Cortex of kidney (tissue), 1 donor: Measurements from ENCODE around the gene OR2F1.

Experiments used
- DNase-seq: peaks from one replicate; lab custom pipeline; 2025; lab: John Stamatoyannopoulos, UW

The OR2F1 gene

DNA sequence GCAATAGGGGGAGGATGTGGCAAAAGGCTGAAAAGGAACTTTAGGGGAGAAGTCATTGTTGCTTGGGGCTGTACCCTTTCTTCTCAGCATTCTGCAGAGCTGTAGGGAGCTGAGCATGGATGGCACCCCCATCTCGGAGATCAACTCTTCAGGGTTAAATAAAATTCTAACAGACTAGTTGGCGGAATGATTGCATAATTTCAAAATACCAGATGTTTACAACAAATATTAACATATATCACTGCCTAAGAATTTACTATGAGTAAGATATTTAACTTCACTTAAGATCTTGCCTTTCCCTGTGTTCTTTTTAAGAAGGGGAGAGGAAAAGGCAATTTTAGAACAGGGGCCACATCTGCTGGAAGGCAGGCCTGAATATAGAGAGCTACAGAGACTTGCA, 509 bp upstream of the OR2F1 start:
- no peak for DNase-seq

GRCh38 chr7:143958781-143959180, 4.1 kb downstream of the OR2F1 start:
- no peak for DNase-seq

DNA sequence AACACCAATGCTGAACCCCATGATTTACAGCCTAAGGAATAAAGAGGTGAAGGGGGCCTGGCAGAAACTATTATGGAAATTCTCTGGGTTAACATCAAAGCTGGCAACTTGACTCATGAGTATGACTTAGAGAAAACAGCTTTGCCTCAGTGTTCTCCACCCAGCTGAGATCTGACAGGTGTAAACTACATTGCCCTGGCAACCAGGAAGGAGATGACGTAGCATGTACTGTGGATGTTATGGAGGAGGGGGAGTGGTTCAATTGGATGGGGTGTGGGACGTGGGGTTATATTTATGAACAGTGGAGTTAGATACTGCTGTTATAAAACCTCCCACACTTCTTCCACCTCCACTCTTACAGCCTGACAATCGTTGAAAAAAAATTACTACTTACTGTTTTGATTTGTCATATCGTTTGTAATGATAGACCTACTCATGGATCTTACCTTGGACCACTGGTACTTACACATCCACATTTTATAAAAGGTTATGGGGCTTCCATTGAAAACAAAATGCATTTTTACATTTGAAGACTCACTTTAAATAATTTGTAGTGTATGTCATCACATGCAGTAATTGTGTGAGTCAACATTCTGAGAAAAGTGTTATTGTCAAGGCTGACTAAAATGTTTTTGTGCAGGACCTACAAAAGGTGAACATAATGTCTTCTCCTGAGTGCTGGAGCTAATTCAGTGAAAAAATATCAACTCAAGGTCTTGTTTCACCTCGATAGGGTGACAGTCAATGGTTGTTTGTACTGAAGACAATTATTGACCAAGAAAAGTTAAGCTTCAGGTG, 6.4 kb downstream of the OR2F1 start:
- no peak for DNase-seq

DNA sequence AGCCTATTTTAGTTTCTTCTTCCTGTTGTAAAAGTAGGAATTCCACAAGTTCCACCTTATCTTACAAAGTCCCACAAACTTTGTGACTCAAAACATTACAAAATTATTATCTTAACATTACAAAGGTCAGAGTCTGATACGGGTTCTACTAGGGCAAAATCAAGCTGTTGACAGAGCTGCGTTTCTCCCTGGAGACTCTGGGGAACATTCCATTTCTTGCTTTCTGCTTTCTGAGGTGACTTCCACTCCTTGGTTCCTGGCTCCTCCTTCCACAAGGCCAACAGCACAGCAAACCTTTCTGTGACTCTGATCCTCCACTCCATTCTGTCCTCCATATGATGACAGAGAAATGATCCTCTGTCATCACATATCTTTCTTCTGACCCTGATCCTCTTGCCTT, 10.6 kb downstream of the OR2F1 start:
- no peak for DNase-seq

DNA sequence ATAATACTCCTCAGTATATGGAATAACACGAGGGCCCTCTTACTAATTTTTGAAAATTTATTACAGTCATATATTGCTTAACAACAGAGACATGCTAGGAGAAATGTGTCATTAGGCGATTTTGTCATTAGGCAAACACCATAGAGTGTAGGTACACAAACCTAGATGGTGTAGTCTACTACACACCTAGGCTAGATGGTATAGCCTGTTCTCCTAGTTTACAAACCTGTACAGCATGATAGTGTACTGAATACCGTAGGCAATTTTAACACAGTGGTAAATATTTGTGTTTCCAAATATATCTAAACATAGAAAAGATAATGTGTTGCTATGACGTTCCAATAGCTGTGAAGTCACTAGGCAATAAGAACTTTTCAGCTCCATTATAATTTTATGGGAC, 12.8 kb downstream of the OR2F1 start:
- no peak for DNase-seq

- no peak for DNase-seq
Measured at GRCh38 chr7:143973870-143974416, 19.3 kb downstream of the OR2F1 start.

- no peak for DNase-seq
Measured at GRCh38 chr7:143974459-143974858, 19.8 kb downstream of the OR2F1 start.

- no peak for DNase-seq
Measured at GRCh38 chr7:143975617-143976016, 21.0 kb downstream of the OR2F1 start.

DNA sequence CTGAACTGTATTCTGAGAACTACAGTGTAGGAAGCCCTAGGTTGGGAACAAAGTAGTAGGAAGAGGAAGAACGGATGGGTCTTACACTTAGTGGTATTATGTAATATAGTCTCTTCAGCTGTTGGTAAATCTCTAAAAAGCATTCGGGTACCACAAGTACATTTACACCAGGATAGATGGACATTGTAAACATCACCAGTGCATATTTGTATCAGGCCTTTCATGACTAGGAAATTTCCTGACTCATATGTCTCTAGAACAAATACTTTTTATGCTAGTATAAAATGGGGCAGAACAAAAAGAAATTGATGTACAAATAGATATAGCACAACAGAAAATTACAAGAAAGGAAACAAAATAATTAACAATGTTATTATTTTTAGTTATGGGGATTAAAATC, 23.9 kb downstream of the OR2F1 start:
- DNase-seq, result no peak

DNA sequence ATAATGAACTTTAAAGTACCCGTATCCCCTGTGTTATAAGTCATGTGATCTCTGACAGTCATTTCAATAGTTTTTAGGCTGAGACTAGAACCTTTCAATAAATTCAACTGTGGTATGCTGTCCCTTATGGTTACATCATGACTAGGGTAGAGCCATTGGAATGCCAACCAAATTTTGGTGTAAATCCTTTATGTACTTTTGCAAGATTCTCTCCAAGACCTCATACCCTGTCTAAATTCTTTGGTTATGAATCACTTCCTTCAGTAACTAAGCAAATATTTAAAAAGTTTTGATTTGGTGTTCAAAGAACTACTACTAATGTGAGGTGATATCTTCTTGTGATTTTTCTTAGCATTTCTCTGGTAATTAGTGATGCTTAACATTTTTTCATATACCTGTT, 24.7 kb downstream of the OR2F1 start:
- DNase-seq, result no peak

- no peak for DNase-seq
Measured at GRCh38 chr7:143979998-143980397, 25.4 kb downstream of the OR2F1 start.

DNA sequence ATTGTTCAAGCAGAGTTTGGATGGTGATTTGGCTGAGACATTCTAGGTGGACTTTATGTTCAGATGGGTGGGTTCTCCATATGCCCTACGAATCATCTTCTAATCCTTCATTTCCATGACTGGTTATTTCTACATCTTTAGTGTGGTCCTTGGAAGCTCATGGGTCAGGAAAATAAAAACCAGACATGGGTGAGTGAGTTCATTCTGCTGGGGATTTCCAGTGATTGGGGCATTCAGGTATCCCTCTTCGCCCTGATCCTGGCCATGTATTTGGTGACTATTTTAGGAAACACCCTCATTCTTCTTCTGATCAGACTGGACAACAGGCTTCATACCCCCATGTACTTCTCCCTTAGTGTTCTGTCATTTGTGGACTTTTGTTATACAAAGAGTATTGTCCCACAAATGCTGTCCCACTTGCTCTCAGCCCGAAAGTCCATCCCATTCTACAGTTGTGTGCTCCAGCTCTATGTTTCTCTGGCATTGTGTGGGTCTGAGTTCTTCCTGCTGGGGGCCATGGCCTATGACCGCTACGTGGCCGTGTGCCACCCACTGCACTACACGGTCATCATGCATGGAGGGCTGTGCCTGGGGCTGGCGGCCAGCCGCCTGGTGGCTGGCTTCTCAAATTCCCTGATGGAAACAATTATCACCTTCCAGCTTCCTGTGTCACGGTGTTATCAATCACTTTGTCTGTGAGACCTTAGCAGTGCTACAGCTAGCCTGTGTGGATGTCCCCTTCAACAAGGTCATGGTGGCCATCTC, 26.3 kb downstream of the OR2F1 start:
- DNase-seq, result no peak

DNA sequence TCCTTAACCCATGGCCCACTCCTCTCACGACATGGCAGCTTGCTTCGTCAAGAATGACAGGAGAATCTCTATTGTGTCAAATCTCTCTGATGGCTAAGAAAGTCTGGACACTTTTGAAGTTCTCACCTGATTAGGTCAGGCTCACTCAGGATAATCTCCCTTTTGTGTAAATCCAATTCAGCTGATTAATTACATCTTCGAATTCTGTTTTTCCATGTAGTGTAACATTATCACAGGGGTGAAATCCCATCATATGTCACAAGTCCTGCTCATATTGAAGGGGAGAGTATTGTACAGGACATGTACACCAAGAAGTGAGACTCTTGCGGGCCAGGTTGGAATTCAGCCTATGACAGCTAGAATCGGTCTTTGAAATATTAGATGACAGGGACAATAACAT, 29.3 kb downstream of the OR2F1 start:
- no peak for DNase-seq

DNA sequence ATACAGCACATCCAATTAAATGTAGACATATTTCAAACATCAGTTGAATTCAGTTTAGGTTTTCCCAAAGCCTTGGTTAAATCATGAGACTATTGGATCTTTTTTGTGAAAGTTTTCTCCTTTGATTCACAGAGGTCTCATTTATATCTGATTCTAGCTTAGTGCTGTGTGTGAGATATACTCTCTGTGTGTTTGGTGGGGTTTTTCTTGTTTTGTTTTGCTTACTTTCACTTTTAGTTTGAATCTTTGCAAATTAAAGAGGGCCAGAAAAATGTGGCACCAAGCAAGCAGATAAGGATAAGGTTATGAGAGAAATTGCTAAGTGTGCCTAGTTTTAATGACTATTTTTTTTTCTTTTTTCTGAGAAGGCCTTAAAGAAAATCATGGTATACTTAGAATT, 32.9 kb downstream of the OR2F1 start:
- no peak for DNase-seq

DNA sequence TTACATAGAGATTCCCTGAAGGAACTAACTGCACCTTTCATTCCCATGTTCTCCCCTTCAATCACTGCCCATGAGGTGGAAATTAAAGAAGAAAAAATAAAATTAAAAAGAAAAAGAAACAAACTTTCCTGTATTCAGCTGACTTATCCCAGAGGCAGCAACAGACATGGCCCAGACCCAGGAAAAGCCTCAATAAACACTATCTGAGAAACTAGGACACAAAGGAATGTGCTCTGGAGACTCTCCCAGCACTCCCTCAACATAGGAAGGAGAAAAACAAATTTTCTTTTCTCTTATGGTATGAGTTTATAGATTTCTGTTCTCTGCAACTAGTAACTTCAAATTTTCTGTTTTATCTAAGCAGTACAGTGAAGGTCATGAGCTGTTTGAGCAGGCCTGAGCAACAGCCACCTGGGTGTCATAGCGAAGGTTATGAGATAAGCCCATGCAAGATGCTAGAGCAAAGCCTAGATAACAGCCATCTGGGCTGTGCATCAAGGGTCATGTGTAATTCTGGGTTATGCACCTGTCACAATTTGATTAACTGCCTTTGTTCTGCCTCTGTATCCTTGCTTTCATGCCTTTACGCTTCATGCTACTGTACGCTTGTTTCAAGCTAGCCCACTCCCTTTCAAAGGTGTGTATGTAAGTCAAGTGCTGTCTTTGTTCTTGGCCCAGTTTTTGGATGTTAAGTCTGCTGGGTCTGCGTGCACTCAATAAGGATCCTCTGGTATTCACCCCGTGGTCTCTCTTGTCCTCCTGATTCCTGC, 34.5 kb downstream of the OR2F1 start:
- DNase-seq, result no peak

DNA sequence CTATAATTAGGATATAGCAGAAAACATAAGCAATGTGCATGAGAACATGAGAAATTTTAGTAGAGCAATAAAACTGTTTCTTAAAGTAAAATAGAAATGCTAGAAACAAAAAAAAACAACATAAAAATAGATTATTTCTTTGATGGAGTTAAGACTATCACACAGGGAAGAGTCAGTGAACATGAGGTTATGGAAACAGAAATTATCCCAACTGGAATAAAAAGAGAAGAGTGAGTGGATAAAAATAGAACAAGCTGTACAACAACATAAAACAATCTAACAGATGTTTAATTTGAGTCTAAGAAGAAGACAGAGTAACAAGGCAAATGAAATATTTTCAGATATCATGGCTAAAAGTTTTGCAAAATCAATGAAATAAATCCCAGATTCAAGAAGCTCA, 38.0 kb downstream of the OR2F1 start:
- no peak for DNase-seq

- no peak for DNase-seq
Measured at GRCh38 chr7:143993924-143994323, 39.3 kb downstream of the OR2F1 start.

- DNase-seq, result no peak
Measured at GRCh38 chr7:144000020-144000419, 45.4 kb downstream of the OR2F1 start, which contains the start of gene OR6B1. Gene OR6B1 (plus strand): TSS chr7:144000320. CDS start chr7:144003997, 3,677 bp downstream.

DNA sequence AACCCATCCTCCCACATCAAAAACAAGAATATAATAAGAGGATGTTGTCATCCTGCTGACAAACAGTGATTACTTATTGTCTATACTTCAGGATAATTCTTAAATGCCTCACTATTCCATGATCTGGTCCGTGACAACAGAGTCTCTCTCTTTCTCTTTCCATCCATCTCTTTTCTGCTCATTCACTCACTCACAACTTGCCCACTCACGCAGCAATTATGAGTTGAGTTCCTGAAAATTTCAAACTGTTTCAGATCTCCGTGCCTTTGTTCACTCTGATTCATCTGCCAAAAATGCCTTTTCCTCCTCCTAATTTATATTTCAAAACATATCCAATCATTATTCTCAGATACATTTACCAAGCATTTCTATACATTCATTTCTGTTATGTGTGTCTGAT, 46.9 kb downstream of the OR2F1 start:
- no peak for DNase-seq

DNA sequence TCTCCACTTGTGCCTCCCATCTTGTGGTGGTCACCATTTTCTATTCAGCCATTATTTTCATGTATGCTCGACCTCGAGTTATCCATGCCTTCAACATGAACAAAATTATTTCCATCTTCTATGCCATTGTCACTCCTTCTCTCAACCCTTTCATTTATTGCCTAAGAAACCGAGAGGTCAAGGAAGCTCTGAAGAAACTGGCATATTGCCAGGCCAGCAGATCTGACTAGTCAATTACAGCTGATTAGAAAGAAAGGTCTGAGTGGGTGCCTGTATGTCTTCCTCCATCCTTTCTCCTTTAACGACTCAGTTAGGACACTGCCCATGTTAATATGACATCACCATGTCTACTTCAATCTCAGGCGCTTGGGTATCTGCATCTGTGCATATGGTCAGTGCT, 50.1 kb downstream of the OR2F1 start:
- DNase-seq, result no peak

GRCh38 chr7:144006029-144006691, 51.5 kb downstream of the OR2F1 start:
- no peak for DNase-seq

- no peak for DNase-seq
Measured at GRCh38 chr7:144006692-144007042, 52.0 kb downstream of the OR2F1 start.
